GM18868 (cell line): ENCODE measurements around the gene RCN2.

Source experiments
- ATAC-seq: cut with Tn5 transposase; IDR thresholded peaks from one replicate; pipeline ENCODE4 v1.9.1; 2021; ENCODE audit warnings: mild to moderate bottlenecking, moderate library complexity; ENCODE audit not compliant: unreplicated experiment

The RCN2 gene

GRCh38 chr15:76993114-76993725 is 61.7 kb downstream of the RCN2 start:
- ATAC-seq = no peak

GRCh38 chr15:76994001-76994400 is 62.5 kb downstream of the RCN2 start:
- ATAC-seq = no peak

DNA sequence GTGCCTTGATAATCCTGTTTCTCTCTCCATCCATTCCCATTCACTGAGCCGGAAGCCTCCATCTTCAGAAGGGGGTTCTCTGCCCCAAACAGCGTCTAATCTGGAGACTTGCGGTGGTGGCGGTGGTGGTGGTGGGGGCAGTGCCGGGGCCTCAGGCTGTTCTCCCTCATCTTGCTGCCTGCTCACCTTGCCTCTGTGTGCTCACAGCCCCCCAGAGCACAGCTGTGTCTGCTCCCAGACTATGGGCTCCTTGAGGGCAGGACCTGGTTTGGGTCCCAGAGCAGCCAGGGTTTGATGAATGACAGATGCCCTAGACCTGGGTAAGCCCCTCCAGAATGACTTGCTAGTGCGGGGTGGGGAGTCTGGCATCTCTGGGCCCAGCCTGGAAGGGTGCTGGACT is 62.9 kb downstream of the RCN2 start:
- ATAC-seq = no peak

GRCh38 chr15:76994971-76995945 is 63.7 kb downstream of the RCN2 start, which contains the start of gene PSTPIP1:
Gene PSTPIP1, plus strand, starts transcription at chr15:76995126. Its CDS starts 448 bp downstream, at chr15:76995574.
- peak; percentile 60 for ATAC-seq

GRCh38 chr15:76996076-76996525 is 64.6 kb downstream of the RCN2 start:
- ATAC-seq = no peak

DNA sequence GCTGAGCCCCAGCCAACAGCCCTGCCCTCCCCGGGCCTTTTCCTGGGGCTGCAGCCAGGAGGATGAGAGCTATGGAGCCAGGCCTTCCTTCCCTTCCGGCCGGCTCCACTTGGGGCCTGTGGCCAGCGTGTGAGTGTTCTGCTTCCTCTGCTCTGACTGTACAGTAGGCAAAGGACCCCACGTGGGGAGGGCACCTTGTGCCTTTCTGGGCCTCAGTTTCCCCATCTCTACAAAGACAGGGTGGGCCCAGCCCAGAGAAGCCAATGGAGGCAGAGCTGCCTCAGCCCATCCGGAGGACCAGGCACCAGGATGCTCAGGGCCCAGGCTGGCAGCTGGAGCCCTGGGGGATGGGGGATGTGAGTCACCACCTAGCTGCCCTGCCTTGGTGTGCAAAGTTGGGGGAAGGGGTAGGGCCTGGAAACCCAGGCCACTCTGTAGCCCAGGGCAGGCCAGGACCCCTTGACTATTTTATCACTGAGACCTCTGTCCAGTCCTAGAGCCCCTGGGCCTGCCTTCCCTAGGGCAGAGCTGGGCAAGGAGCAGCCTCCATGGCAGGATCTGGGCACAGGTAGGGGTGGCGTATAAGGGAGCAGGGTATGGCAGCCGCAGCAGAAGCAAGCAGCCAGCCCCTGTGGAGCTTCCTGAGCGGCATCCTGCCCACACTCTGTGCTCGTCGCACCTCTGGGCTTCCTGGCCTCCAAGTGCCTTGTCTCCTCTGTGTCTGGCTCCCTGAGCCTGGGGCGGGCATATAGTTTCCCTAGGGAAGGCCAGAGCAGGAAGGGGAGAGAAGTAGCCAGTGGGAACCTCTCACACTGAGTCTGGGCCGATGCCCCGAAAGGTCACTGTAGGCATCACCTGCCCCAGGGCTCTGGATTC is 65.2 kb downstream of the RCN2 start:
- no peak for ATAC-seq

- ATAC-seq = no peak
Observed at GRCh38 chr15:76998663-76999285, 67.2 kb downstream of the RCN2 start.

GRCh38 chr15:76999996-77000395 is 68.4 kb downstream of the RCN2 start:
- ATAC-seq = no peak

- no peak for ATAC-seq
Observed at GRCh38 chr15:77001351-77001750, 69.8 kb downstream of the RCN2 start.

DNA sequence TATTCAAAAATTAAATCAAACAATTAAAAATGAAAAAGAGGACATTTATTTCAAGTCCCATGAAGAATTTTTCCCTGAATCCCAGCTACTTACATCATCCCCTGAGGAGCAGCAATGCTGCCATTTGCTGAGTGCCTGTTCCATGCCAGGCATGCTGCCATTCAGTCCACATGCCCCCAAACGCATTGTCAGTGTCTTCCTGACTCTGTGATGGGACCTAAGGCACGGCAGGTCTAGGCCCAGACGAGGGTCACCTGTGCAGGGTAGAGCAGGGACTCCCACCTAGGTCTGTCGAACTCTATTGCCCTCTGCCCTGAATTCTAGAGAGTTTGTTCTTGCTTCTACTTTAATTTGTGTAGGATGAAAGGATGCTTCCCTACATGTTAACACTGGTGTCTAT is 70.4 kb downstream of the RCN2 start:
- no peak for ATAC-seq

GRCh38 chr15:77002436-77002835 is 70.9 kb downstream of the RCN2 start:
- no peak for ATAC-seq

DNA sequence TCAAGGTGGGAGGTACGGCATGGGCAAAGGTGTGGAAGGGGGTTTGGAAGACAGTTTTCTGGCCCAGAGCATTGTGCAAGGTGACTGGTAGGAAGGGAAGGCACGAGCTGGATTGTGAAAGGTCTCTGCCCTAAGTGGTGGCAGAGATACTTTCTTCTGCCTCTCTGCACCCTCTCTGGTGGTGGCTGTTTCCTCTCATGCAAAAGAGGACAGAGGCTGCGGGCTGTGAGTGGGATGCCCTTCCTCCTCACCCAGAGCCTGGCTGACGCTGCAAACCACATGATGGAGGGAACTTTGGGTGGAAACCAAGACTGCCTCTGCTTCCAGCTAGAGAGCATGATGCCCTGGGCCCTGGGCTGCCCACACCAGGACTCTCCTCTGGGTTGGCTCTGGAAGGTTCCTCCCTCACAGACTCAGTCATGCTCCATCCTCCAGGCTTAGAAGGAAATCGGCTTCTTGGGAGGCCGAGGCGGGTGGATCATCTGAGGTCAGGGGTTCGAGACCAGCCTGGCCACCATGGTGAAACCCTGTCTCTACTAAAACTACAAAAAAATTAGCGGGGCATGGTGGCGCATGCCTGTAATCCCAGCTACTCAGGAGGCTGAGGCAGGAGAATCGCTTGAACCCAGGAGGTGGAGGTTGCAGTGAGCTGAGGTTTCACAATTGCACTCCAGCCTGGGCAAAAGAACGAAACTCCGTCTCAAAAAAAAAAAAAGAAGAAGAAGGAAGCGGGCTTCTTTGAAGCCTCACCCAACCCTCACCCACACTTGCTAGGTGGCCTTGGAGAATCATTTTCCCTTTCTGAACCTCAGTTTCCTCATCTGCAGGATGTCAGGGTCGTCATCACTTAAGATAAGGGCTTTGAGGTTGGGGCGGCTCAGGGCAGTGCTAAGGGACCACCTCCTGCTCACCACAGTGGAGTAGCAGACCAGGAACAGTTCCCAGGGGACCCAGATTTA is 71.7 kb downstream of the RCN2 start:
- no peak for ATAC-seq
